ENCODE data around the gene NPR3. TPM values are rescaled to one million over a fixed set of nuclear protein-coding genes. Genes with fewer than 3 reads are reported as not detected.
"Not testable (repeated sequence)": the region's sequence is repeated elsewhere in the genome, so short reads cannot be mapped to it uniquely, and the experiment has no call there.

The NPR3 gene
- total RNA-seq, 1 donor from 2014 or later, result 19.3 TPM

GRCh38 chr5:32765266-32765665, 54.1 kb downstream of the NPR3 start:
- no peak for DNase-seq

- DNase-seq, result no peak
These were observed 56.9 kb downstream of the NPR3 start for GRCh38 chr5:32767948-32768467.

GRCh38 chr5:32769711-32770110, 58.6 kb downstream of the NPR3 start:
- DNase-seq, result no peak

- no peak for DNase-seq
These were observed 59.3 kb downstream of the NPR3 start for GRCh38 chr5:32770444-32770843.

GRCh38 chr5:32771037-32771436, 59.9 kb downstream of the NPR3 start:
- DNase-seq, result no peak

- no peak for DNase-seq
These were observed 62.8 kb downstream of the NPR3 start for GRCh38 chr5:32773944-32774343.

GRCh38 chr5:32776200-32776599, 65.1 kb downstream of the NPR3 start:
- no peak for DNase-seq

GRCh38 chr5:32777222-32777621, 66.1 kb downstream of the NPR3 start:
- DNase-seq, result no peak

- no peak for DNase-seq
These were observed 66.6 kb downstream of the NPR3 start for GRCh38 chr5:32777733-32778132.

- DNase-seq, result no peak
These were observed 67.3 kb downstream of the NPR3 start for GRCh38 chr5:32778403-32778802.

GRCh38 chr5:32779754-32780415, 68.8 kb downstream of the NPR3 start:
- no peak for DNase-seq

- DNase-seq, result no peak
These were observed 69.4 kb downstream of the NPR3 start for GRCh38 chr5:32780508-32780919.

- DNase-seq, result no peak
These were observed 72.5 kb downstream of the NPR3 start for GRCh38 chr5:32783661-32784060.

GRCh38 chr5:32785611-32786254, 74.6 kb downstream of the NPR3 start:
- DNase-seq, result no peak

GRCh38 chr5:32786311-32786710, 75.2 kb downstream of the NPR3 start:
- DNase-seq, result no peak

- DNase-seq, result no peak
These were observed 79.4 kb downstream of the NPR3 start for GRCh38 chr5:32790411-32790951.

GRCh38 chr5:32791536-32792243, 80.6 kb downstream of the NPR3 start:
- no peak for DNase-seq

- no peak for DNase-seq
These were observed 83.0 kb downstream of the NPR3 start for GRCh38 chr5:32794086-32794485.

- no peak for DNase-seq
These were observed 91.6 kb downstream of the NPR3 start for GRCh38 chr5:32802764-32803163.

GRCh38 chr5:32803656-32804055, 92.5 kb downstream of the NPR3 start:
- DNase-seq, result no peak

- DNase-seq, result not testable (repeated sequence)
These were observed 94.3 kb downstream of the NPR3 start for GRCh38 chr5:32805462-32805861.

- DNase-seq, result no peak
These were observed 95.0 kb downstream of the NPR3 start for GRCh38 chr5:32805971-32806638.

GRCh38 chr5:32808783-32809182, 97.7 kb downstream of the NPR3 start:
- DNase-seq, result no peak
